Cardiac fibroblast (primary cell): Measurements from ENCODE around the gene ZSCAN25.

Experiments
- DNase-seq, 2 donors: peaks; one replicate each; pipeline versions ENCODE4 v3.0.0 to v3.0.0-alpha.2; 2010; ENCODE audit warnings: low read depth in 2 of 2
- H3K4me3 ChIP-seq, 2 donors: replicated peaks in 1 of 2; 1 replicate in 1 of 2; 2 replicates in 1 of 2; pipeline ENCODE4 v1.5.1; 2011; ENCODE audit warnings: low read depth in 2 of 2, low read length in 2 of 2, mild to moderate bottlenecking in 2 of 2, moderate library complexity in 1 of 2
- CTCF ChIP-seq: IDR thresholded peaks from one replicate; pipeline ENCODE4 v1.5.1; 2011; ENCODE audit warnings: low read depth, mild to moderate bottlenecking, low read length, inconsistent platforms

ZSCAN25 gene

GRCh38 chr7:99623702-99624447, 7.1 kb downstream of the ZSCAN25 start:
- H3K4me3 ChIP-seq = no peak overlapping the region

GRCh38 chr7:99624484-99624883, 7.7 kb downstream of the ZSCAN25 start:
- no peak for TF ChIP-seq CTCF
- H3K4me3 ChIP-seq = no peak overlapping the region
- no peak for DNase-seq

More at GRCh38 chr7:99623702-99624447, 7.1 kb downstream of the ZSCAN25 start:
- no peak for TF ChIP-seq CTCF
- DNase-seq = no peak

GRCh38 chr7:99625321-99625720, 8.6 kb downstream of the ZSCAN25 start:
- DNase-seq = no peak
- no peak for TF ChIP-seq CTCF
- H3K4me3 ChIP-seq = no peak overlapping the region

- no peak for DNase-seq
- no peak for TF ChIP-seq CTCF
- no peak overlapping the region for H3K4me3 ChIP-seq
Observed at GRCh38 chr7:99625961-99626360, 9.2 kb downstream of the ZSCAN25 start.

- DNase-seq = no peak
- H3K4me3 ChIP-seq = no peak overlapping the region
- no peak for TF ChIP-seq CTCF
Observed at GRCh38 chr7:99626661-99627060, 9.9 kb downstream of the ZSCAN25 start.

- no peak for DNase-seq
- H3K4me3 ChIP-seq = no peak overlapping the region
- TF ChIP-seq CTCF = no peak
Observed at GRCh38 chr7:99627513-99627912, 10.8 kb downstream of the ZSCAN25 start.
